SHP77 (cell line): ENCODE results near the gene BAG5.
"Not testable (repeated sequence)": the region's sequence is repeated elsewhere in the genome, so short reads cannot be mapped to it uniquely, and the experiment has no call there.

Experiments
- DNase-seq, 2 experiments: peaks; one replicate each; lab custom pipeline; 2025; lab: John Stamatoyannopoulos, UW

The BAG5 gene

DNA sequence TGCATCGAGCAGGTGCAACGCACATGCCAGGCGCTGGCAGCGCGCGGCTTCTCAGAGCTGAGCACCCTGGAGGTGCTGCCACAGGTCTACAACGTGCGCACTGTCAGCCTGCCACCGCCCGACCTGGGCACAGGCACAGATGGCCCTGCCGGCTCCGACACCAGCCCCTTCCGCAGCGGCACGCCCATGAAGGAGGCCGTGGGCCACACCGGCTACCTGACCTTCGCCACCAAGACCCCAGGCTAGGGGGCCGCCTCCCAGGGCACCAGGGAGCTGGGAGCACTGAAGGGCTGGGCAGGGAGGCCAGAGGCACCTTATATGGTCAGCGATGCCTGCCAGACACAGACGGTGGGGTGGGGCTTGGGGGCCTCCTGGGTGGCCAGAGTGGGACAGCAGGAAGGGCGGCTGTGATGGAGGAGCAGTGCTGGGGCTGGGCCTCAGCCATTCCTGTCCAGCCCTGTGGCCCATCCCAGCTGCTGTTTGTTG, 27.8 kb downstream of the BAG5 start:
- DNase-seq = no peak

DNA sequence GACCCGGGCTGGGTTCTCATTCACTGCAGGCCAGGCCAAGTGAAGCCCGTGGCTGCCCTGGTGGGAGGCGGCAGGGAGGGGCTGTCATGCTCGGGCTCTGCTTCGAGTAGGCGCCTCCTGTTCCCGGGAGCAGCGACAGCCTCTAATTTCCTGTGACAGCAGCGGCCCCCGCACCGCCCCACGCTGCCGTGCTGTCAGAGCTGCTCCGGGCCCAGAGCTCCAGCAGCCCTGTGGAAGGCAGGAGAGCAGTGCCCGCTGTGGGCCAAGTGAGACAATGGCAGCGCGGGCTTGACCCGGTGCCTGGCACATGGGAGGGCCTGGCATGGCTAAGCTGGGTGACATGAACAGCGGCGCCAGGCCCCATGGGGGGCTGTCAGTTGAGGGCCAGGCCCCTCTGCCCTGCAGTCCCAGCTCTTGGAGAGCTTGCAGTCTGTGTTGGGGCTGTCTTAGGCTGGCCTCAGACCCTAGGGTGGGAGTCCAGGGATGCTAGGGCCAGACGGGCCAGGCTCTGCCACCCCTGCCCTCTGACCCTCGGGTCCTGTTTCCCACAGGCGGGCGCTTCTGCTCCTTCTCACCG, 28.4 kb downstream of the BAG5 start:
- no peak for DNase-seq

DNA sequence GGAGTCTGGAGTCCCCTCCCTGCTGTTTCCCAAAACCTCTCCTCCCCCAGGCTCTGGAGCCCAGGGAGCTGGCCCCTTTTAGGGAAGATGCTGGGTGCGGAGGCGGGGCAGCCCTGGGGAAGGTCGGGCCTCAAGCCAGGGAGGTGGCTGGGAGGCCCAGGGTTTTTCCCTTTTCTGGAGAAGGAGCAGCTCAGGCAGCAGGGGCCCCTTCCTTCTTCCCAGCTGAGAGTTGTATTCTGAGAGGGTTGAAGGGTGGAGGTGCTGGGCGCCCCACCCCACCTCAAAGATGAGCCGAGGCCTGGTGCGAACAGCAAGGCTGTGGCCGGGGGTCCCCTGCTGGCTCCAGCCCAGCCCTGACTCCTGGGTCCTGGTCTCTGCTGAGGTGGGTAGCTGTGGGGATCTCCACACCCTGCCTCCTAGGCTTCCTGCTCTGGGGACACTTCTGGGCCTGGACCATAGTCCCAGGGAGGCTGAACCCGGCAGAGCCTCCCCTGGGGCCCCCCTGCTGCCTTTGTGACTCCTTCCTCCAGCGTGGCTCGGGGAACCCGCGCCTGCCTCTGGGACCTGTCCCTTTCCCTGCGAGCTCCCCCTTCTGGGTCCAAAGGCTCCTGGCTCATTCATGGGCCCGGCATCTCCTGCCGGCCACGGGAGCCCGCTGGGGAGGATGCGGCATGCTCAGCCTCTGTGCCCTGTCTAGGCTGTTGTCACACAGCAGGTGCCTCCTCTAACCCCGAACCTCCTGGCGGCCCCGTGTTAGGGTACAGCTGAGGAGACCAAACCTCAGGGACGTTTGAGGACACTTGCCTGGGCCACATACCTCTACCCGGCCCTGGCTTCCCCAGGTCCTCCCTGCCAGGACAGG, 29.1 kb downstream of the BAG5 start:
- no peak for DNase-seq

DNA sequence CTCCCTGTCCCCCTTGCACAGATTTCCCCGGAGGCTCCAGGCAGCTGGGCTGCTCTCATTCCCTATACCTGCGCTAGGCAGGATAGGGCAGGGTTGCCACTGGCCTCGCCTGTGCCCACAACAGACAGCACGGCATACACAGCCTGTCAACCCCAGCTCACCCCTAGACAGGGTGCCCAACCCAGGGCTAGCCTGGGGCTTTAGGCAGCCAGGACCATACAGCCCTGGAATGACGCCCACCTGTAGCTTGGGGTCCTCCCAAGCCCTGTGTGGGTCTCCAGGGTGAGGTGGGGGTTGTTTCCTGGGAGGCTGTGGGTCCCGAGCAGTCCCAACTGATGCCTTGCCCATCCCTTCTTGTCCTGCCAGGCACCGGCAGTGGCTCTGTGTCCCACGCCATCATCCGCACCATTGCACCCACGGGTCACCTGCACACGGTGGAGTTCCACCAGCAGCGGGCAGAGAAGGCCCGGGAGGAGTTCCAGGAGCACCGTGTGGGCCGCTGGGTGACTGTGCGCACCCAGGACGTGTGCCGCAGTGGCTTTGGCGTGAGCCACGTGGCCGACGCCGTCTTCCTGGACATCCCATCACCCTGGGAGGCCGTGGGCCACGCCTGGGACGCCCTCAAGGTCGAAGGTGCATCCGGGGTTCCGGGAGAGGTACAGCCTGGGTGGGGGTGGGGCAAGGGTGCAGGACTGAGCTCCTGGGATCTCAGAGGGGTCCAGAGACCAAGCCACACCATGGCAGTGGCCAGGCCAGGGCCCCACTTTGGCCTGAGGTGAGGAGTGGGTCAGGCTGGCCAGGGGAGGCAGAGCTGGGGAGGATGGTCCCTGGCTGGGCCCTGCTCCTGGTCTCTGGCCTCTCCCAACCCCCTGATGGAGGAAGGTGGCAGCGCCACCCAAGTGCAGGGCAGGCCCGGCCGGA, 30.0 kb downstream of the BAG5 start:
- no peak for DNase-seq

DNA sequence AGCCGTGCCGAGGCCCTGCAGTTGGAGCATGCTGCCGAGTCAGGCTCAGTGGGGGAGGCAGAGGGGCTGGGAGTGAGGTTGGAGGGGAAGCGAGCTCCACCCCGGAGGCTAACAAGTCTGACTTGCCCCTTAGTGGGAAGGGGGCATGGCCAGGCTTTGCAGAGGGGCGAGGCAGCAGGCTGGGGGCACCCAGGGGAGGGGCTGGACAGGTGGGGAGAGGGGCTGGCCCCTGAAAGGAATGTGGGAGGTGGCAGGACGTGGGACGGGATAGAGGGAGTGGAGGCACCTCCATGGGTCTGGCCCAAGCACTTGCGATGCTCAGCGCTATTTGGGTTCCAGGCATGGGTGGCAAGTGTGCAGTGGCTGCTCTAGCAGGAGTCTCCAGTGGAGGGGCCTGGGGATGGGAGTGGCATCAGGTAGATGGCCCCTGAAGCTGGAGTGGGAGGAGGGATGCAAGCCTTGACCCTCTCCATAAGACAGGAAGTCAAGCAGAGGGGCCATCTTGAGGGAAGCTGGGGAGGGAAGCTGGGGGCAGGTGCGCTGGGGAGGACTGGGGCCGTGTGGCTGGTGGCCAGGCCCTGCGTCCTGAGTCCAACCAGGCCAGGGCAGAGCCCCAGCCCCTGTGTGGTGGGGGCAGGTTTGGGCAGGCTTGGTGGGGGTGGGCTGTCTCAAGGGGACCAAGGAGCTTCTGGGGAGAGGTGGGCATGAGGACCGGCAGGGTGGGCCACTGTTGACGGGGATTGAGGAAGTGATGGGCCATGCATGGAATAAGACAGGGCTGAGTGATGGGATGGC, 30.8 kb downstream of the BAG5 start:
- no peak for DNase-seq

DNA sequence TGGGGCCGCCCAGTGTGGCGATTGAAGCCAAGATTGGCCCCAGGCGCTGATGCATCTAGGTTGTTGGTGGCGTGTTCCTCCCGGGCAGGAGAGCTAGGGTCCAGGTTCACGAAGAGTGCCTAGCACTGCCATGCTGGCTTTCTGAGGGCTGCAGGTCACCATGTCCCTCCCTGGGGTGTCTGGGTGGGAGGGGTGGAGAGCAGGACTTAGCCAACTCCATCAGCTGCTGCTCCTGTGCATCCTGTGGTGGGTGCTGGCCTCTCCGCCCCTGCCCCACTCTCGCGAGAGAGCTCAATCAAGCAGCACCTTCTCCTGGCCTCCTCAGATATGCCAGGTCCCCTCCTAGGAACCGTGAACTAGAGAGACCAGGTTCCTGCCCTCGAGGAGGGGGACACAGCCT, 31.6 kb downstream of the BAG5 start:
- DNase-seq = no peak

DNA sequence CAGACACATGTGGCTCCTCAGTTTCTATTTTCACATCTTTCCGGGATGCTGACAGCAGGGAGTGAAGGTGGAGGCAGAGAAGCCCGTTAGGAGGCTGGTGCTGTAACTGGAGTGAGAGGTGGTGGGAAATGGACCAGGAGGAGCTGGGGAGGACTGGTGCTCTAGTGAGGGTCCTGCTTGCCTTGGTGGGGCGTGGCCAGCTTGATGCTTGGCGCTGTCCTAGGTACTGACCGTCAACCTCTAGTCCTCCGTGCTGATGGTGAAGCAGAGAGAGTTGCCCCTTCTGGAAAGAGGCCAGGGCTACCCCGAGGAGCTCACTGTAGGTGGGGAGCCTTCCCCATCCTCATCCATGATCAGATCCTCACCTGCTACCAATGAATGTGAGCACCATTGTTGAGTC, 32.1 kb downstream of the BAG5 start:
- DNase-seq = no peak

- DNase-seq = no peak
These were observed 32.8 kb downstream of the BAG5 start for GRCh38 chr14:103529383-103530365.

DNA sequence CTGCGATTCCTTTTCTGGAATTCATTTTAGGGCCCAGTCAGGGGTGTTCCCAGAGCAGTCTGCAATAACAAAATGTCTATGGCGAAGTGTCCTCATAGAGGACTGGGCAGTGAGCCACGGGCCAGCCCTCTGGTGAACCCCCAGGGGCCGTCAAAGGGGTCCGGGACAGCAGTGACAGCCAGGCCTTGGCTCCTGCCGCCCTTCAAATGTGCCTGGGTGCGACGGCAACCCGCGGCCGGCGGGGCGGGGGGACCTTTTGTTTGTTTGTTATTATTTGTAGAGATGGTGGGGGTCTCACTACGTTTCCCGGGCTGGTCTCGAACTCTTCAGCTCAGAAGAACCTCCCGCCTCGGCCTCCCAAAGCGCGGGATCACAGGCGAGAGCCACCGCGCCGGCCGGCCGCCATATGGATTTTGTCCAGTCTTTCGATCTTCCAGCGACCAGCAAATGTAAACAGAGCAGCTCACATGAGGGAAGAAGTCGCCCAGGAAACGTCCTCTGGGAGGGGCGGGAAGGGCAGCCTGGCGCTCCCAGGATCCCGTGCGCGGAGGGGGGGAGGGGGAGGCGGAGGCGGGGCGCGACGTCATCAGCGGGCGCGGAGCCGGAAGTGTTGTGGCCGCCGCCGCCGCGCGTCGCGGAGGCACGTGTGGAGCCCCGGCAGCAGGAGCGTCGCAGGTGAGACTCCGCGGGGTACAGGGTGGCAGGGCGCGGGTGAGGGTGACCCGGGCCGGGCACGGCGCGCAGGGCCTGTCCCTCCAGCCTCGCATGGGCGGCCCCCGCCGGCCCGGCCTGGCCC, 33.7 kb downstream of the BAG5 start, which contains the start of gene TRMT61A:
Gene TRMT61A (plus strand): TSS at position 610 of the 796 bp plus-strand sequence. CDS start 783 bp downstream, outside the sequence.
- peak; percentile 88 to 93 for DNase-seq

GRCh38 chr14:103528146-103528586, 34.3 kb downstream of the BAG5 start:
- DNase-seq = no peak

DNA sequence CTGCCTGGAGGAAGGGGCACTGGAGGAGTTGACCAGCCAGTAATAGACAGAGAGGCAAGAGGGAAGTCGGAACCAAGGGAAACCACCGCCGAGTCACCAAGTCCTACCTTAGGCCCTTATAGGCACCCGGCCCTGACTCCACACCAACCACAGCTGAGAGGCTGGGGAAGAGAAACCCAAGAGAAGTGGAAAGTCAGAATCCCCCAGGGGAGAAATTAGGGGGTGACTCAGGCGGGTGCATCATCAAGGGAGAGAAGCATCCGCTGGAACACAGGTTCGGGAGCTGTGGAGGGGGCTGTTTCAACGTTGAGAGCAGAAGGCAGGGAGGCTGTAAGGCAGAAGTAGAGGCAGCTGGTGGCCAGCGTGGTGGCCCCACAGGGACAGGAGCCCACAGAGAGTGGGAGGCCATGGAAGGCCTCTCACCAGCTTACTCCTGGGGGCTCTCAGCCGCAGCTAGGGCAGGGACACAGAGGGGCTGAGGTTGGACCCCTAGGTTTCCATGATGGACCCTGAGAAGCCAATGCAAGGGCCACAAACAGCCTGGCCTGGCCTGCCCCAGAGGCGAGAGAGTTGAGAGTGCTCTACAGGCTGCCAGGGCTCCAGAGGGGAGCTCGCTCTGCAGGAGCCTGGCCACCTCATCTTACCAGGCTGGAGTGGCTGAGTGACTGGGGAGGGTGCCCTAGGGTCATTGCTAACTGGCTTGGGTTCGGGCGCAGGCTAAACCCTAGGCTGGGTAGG, 34.9 kb downstream of the BAG5 start:
- DNase-seq = no peak

- DNase-seq = no peak
These were observed 35.6 kb downstream of the BAG5 start for GRCh38 chr14:103526914-103527248.

DNA sequence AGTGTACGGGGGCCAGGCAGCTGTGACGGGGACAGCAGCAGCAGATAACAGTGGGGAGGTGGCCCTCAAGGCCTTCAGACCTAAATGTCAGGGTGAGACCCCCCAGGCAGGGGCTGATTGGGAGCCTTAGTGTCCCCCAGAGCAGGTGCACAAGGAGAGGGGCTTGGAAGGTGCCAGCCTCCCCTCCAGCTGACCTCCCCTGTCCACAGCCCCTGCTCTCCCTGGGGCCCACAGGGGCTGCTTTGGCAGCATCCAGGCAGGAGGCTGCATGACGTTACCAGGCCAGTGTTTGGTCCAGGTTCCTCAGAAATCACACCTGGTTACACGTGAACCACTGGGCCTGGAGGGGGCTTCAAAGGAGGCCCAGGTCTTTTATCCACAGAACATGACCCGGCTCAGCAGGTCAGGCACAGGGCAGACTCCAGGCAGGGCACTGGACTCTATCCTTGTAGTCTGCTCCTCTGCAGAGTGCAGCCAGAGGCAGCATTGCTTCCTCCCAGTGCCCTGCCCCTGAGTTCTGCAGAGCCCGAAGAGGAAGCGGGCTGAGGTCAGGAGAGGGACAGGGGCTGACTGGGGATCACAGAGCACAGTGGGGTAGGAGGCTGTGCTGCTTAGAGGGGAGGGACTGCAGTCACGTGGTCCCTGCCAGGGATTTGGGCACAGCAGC, 36.1 kb downstream of the BAG5 start:
- DNase-seq = no peak

- DNase-seq = not testable (repeated sequence)
These were observed 36.8 kb downstream of the BAG5 start for GRCh38 chr14:103525430-103526246.

- peak in 1 of 2 experiments; percentile 41 for DNase-seq
These were observed 38.2 kb downstream of the BAG5 start for GRCh38 chr14:103524002-103524935.

GRCh38 chr14:103523575-103523954, 38.9 kb downstream of the BAG5 start:
- DNase-seq = no peak
